Raji (cell line): ENCODE data around the gene CCR5AS.

Source experiments
- POLR2A ChIP-seq: IDR thresholded peaks from 2 replicates; pipeline ENCODE4 v1.6.1; 2011; ENCODE audit warnings: low read depth, low read length, control low read depth; ENCODE audit not compliant: insufficient read depth

CCR5AS gene

GRCh38 chr3:46393554-46394434 lies 13.1 kb downstream of the CCR5AS start:
- TF ChIP-seq POLR2A = no peak

GRCh38 chr3:46393011-46393410 lies 13.9 kb downstream of the CCR5AS start:
- no peak for TF ChIP-seq POLR2A

- no peak for TF ChIP-seq POLR2A
These were observed 17.6 kb downstream of the CCR5AS start for GRCh38 chr3:46389306-46389705.

- no peak for TF ChIP-seq POLR2A
These were observed 20.7 kb downstream of the CCR5AS start for GRCh38 chr3:46386205-46386604.

- no peak for TF ChIP-seq POLR2A
These were observed 22.9 kb downstream of the CCR5AS start for GRCh38 chr3:46383951-46384330.

- no peak for TF ChIP-seq POLR2A
These were observed 23.5 kb downstream of the CCR5AS start for GRCh38 chr3:46383211-46383950.

- no peak for TF ChIP-seq POLR2A
These were observed 25.2 kb downstream of the CCR5AS start for GRCh38 chr3:46381625-46382024.

- TF ChIP-seq POLR2A = no peak
These were observed 26.2 kb downstream of the CCR5AS start for GRCh38 chr3:46380471-46381221.

- no peak for TF ChIP-seq POLR2A
These were observed 28.4 kb downstream of the CCR5AS start for GRCh38 chr3:46378426-46378942.

- TF ChIP-seq POLR2A = no peak
These were observed 31.1 kb downstream of the CCR5AS start for GRCh38 chr3:46375814-46376213.

GRCh38 chr3:46375218-46375617 lies 31.6 kb downstream of the CCR5AS start:
- TF ChIP-seq POLR2A = no peak

- no peak for TF ChIP-seq POLR2A
These were observed 32.1 kb downstream of the CCR5AS start for GRCh38 chr3:46374755-46375154.

- no peak for TF ChIP-seq POLR2A
These were observed 34.1 kb downstream of the CCR5AS start for GRCh38 chr3:46372492-46373359.

- TF ChIP-seq POLR2A = no peak
These were observed 35.1 kb downstream of the CCR5AS start for GRCh38 chr3:46371519-46372340.
